GM12878 (cell line): ENCODE measurements around the gene PRSS36. TPM values are rescaled to one million over a fixed set of nuclear protein-coding genes. Genes with fewer than 3 reads are reported as not detected.

ENCODE experiments used
- BCL11A ChIP-seq: IDR thresholded peaks from 2 replicates; pipeline ENCODE4 v1.6.1; 2011; ENCODE audit warnings: low read depth, low read length
- BCL3 ChIP-seq: IDR thresholded peaks from 2 replicates; pipeline ENCODE4 v1.6.1; 2011; ENCODE audit warnings: borderline replicate concordance, low read depth, mild to moderate bottlenecking, moderate library complexity, low read length; ENCODE audit not compliant: insufficient read depth, poor library complexity, severe bottlenecking
- CREB1 ChIP-seq: IDR thresholded peaks from 2 replicates; pipeline ENCODE4 v1.6.1; 2012; ENCODE audit warnings: low read depth, mild to moderate bottlenecking, inconsistent platforms
- CREM ChIP-seq: IDR thresholded peaks from 2 replicates; pipeline ENCODE4 v1.6.1; 2014; ENCODE audit warnings: antibody characterized with exemption, low read depth
- E2F4 ChIP-seq: IDR thresholded peaks from 2 replicates; pipeline ENCODE4 v1.6.1; 2012; ENCODE audit warnings: low read depth, low read length, improper control_type of control experiment
- EGR1 ChIP-seq, 2 experiments: IDR thresholded peaks; 1 replicate in 1 of 2; 2 replicates in 1 of 2; pipeline ENCODE4 v1.6.1; 2011 to 2012; ENCODE audit warnings: low read depth in 2 of 2, low read length in 2 of 2, borderline replicate concordance in 1 of 2, mild to moderate bottlenecking in 1 of 2, moderate library complexity in 1 of 2
- FOXK2 ChIP-seq: fragments of 450-650 bp; IDR thresholded peaks from 2 replicates; pipeline ENCODE4 v1.6.1; 2017; ENCODE audit warnings: mild to moderate bottlenecking, moderate library complexity
- IRF3 ChIP-seq: fragments of 450-650 bp; IDR thresholded peaks from 2 replicates; pipeline ENCODE4 v1.6.1; 2014; ENCODE audit warnings: mild to moderate bottlenecking
- KLF5 ChIP-seq: fragments of 450-650 bp; IDR thresholded peaks from 2 replicates; pipeline ENCODE4 v1.6.1; 2014; ENCODE audit warnings: mild to moderate bottlenecking; ENCODE audit not compliant: partially characterized antibody
- MXI1 ChIP-seq: fragments of 150-350 bp; IDR thresholded peaks from 2 replicates; pipeline ENCODE4 v1.6.1; 2011; ENCODE audit warnings: low read depth, mild to moderate bottlenecking, inconsistent platforms, low read length, improper control_type of control experiment
- POLR2A ChIP-seq: IDR thresholded peaks from 2 replicates; pipeline ENCODE4 v1.6.1; 2011; ENCODE audit warnings: low read depth, mild to moderate bottlenecking, low read length
- RB1 ChIP-seq: fragments of 450-650 bp; formaldehyde crosslinking; IDR thresholded peaks from 2 replicates; pipeline ENCODE4 v1.6.1; 2017; ENCODE audit warnings: mild to moderate bottlenecking, borderline replicate concordance
- RBBP5 ChIP-seq: fragments of 200-600 bp; sonication (generic); conservative IDR thresholded peaks from 2 replicates; pipeline ENCODE4 v1.6.1; 2016
- RFX5 ChIP-seq: IDR thresholded peaks from 2 replicates; pipeline ENCODE4 v1.6.1; 2011; ENCODE audit warnings: low read depth, low read length, improper control_type of control experiment
- RUNX3 ChIP-seq: IDR thresholded peaks from 2 replicates; pipeline ENCODE4 v1.6.1; 2012; ENCODE audit warnings: low read length, inconsistent platforms
- SIN3A ChIP-seq: IDR thresholded peaks from 2 replicates; pipeline ENCODE4 v1.6.1; 2012; ENCODE audit warnings: low read depth, low read length, improper control_type of control experiment
- SIX5 ChIP-seq: IDR thresholded peaks from 2 replicates; pipeline ENCODE4 v1.6.1; 2011; ENCODE audit warnings: mild to moderate bottlenecking, low read depth, low read length, moderate library complexity; ENCODE audit not compliant: severe bottlenecking
- SMARCA5 ChIP-seq: fragments of 450-650 bp; IDR thresholded peaks from 2 replicates; pipeline ENCODE4 v1.6.1; 2017; ENCODE audit warnings: mild to moderate bottlenecking
- SMC3 ChIP-seq: IDR thresholded peaks from 2 replicates; pipeline ENCODE4 v1.6.1; 2011; ENCODE audit warnings: low read length, improper control_type of control experiment, borderline replicate concordance
- SRF ChIP-seq, 2 experiments: IDR thresholded peaks; 2 replicates each; pipeline ENCODE4 v1.6.1; 2011; ENCODE audit warnings: low read depth in 2 of 2, low read length in 2 of 2, mild to moderate bottlenecking in 1 of 2, moderate library complexity in 1 of 2
- SUZ12 ChIP-seq: fragments of 200-600 bp; sonication (generic); IDR thresholded peaks from one replicate; pipeline ENCODE4 v1.6.1; 2018; ENCODE audit warnings: antibody characterized with exemption, mild to moderate bottlenecking; ENCODE audit not compliant: unreplicated experiment
- TAF1 ChIP-seq: IDR thresholded peaks from 2 replicates; pipeline ENCODE4 v1.6.1; 2011; ENCODE audit warnings: mild to moderate bottlenecking, low read depth, low read length, borderline replicate concordance
- TARDBP ChIP-seq: IDR thresholded peaks from 2 replicates; pipeline ENCODE4 v1.6.1; 2016; ENCODE audit warnings: borderline replicate concordance
- ZNF687 ChIP-seq: fragments of 450-650 bp; IDR thresholded peaks from 2 replicates; pipeline ENCODE4 v1.6.1; 2017; ENCODE audit warnings: mild to moderate bottlenecking, moderate library complexity
- polyA plus RNA-seq, 11 experiments: library from polyadenylated mRNA; depleted of rRNA in 4 of 11; unstranded in 6 of 11; stranded (reverse) in 5 of 11; fragments of >200 nt; fragmentation: Nextera tagmentation in 4 of 11; fragmentation: Illumina TruSeq in 1 of 11; extraction: Ambion mirVana in 4 of 11; extraction: Trizol in 1 of 11; gene quantifications; 1 replicate in 1 of 11; 2 replicates in 10 of 11; pipeline versions ENCODE4 v1.2.1 to v1.2.3, GENCODE V29; 2011 to 2016; ENCODE audit warnings: inconsistent platforms in 2 of 11, missing spikeins in 2 of 11, low read depth in 1 of 11
- total RNA-seq, 4 experiments: library from RNA; depleted of rRNA in 3 of 4; stranded (reverse); fragments of >200 nt in 3 of 4; fragmentation: Illumina TruSeq in 1 of 4; extraction: Trizol in 1 of 4; gene quantifications; 2 replicates each; pipeline versions ENCODE4 v1.2.1 to v1.2.3, GENCODE V29; 2013 to 2021

Gene PRSS36
- total and polyA plus RNA-seq, 10 of the 15 experiments (the other 5 are each of a cell fraction or from before 2014, with no cell fraction given) = 0.11 to 1.1 (median 0.17) TPM; not detected in 3

GRCh38 chr16:31108035-31108793, 41.7 kb downstream of the PRSS36 start, which contains the start of gene BCKDK (continued):
- no peak for TF ChIP-seq BCL3
- peak; percentile 75 for TF ChIP-seq TARDBP
- TF ChIP-seq BCL11A = 0 out of 2 replicates have a peak, but pooled peaks have one; percentile 14
- peak; percentile 66 for TF ChIP-seq POLR2A
- peak; percentile 94 to 99 for TF ChIP-seq EGR1 (IDR thresholded peaks at IDR 0.05; ENCODE audit: borderline replicate concordance in 1 of 2, low read depth in 2 of 2, low read length in 2 of 2)
- TF ChIP-seq TAF1 = 0 out of 2 replicates have a peak, but pooled peaks have one; percentile 29
- TF ChIP-seq E2F4 = peak; percentile 44; the same call in 1 of the 2 replicates
- peak; percentile 89 for TF ChIP-seq CREM
- TF ChIP-seq KLF5 = peak; percentile 86
- no peak for TF ChIP-seq SUZ12
- peak; percentile 93 for TF ChIP-seq CREB1
- no peak for TF ChIP-seq SMC3
- 0 out of 2 replicates have a peak, but pooled peaks have one; percentile 41 for TF ChIP-seq ZNF687
- no peak for TF ChIP-seq RBBP5
- TF ChIP-seq SIX5 = peak; percentile 90
- TF ChIP-seq RB1 = 0 out of 2 replicates have a peak, but pooled peaks have one; percentile 56
- peak; percentile 27; the same call in 1 of the 2 replicates for TF ChIP-seq RUNX3
- TF ChIP-seq SMARCA5 = peak; percentile 78; the same call in 1 of the 2 replicates
- peak; percentile 79 for TF ChIP-seq FOXK2
- TF ChIP-seq IRF3 = 0 out of 2 replicates have a peak, but pooled peaks have one; percentile 23
- no peak; the same call in 1 of the 2 replicates for TF ChIP-seq SIN3A
- TF ChIP-seq SRF (IDR thresholded peaks at IDR 0.05; ENCODE audit: low read depth in 2 of 2, low read length in 2 of 2) = peak in 1 of 2 experiments; percentile 43; a peak in 1 of 4 replicates
- no peak for TF ChIP-seq RFX5
- TF ChIP-seq MXI1 = no peak
